NCI-H1930 (cell line): Measurements from ENCODE around the gene PALM.

Source experiments
- DNase-seq, 2 experiments: peaks; one replicate each; lab custom pipeline; 2025; lab: John Stamatoyannopoulos, UW

Gene PALM

GRCh38 chr19:752652-753517, 44.1 kb downstream of the PALM start:
- DNase-seq = no peak

- no peak for DNase-seq
These were observed 45.8 kb downstream of the PALM start for GRCh38 chr19:754530-754929.

GRCh38 chr19:755063-755462, 46.3 kb downstream of the PALM start:
- no peak for DNase-seq

GRCh38 chr19:756236-756635, 47.5 kb downstream of the PALM start:
- no peak for DNase-seq

- DNase-seq = no peak
These were observed 48.3 kb downstream of the PALM start for GRCh38 chr19:756821-757688.

- DNase-seq = no peak
These were observed 49.3 kb downstream of the PALM start for GRCh38 chr19:757811-758668.

GRCh38 chr19:763181-763580, 54.4 kb downstream of the PALM start:
- DNase-seq = no peak

- no peak for DNase-seq
These were observed 55.1 kb downstream of the PALM start for GRCh38 chr19:763869-764268.

- DNase-seq = no peak
These were observed 55.6 kb downstream of the PALM start for GRCh38 chr19:764301-764700.

GRCh38 chr19:765179-765738, 56.5 kb downstream of the PALM start:
- DNase-seq = no peak

- no peak for DNase-seq
These were observed 59.7 kb downstream of the PALM start for GRCh38 chr19:768424-768823.

GRCh38 chr19:769616-770015, 60.9 kb downstream of the PALM start:
- DNase-seq = no peak

GRCh38 chr19:771332-771785, 62.6 kb downstream of the PALM start:
- peak in 1 of 2 experiments; percentile 11 for DNase-seq

GRCh38 chr19:772063-772462, 63.3 kb downstream of the PALM start:
- DNase-seq = no peak

GRCh38 chr19:772730-773436, 64.1 kb downstream of the PALM start:
- DNase-seq = no peak

GRCh38 chr19:776549-776948, 67.8 kb downstream of the PALM start:
- DNase-seq = no peak

GRCh38 chr19:778910-779653, 70.3 kb downstream of the PALM start:
- no peak for DNase-seq

- DNase-seq = no peak
These were observed 72.2 kb downstream of the PALM start for GRCh38 chr19:780935-781334.

GRCh38 chr19:781800-782184, 73.1 kb downstream of the PALM start:
- no peak for DNase-seq

- DNase-seq = no peak
These were observed 73.6 kb downstream of the PALM start for GRCh38 chr19:782185-782877.
